Kidney (tissue), 14 donors: ENCODE data around the gene PPIL3. TPM values are rescaled to one million over a fixed set of nuclear protein-coding genes. Genes with fewer than 3 reads are reported as not detected.

Source experiments
- DNase-seq, 5 donors: peaks; one replicate each; pipeline ENCODE4 v3.0.0-alpha.2; 2013 to 2020
- FAIRE-seq: peaks from 2 replicates; lab custom pipeline; 2012; peaks lifted over from hg19 to GRCh38; lab: Jason Lieb, UNC
- H3K27ac ChIP-seq, 2 donors: one replicate each; pipeline ENCODE4 v1.7.0; 2013; ENCODE audit warnings: low read depth in 2 of 2, low read length in 2 of 2, inconsistent platforms in 1 of 2
- H3K27me3 ChIP-seq: one replicate; pipeline ENCODE4 v1.7.1; 2013; ENCODE audit warnings: low read length, inconsistent platforms; ENCODE audit not compliant: control insufficient read depth, insufficient read depth
- H3K36me3 ChIP-seq, 3 donors: one replicate each; pipeline versions ENCODE4 v1.7.0 to v1.7.1; 2013; ENCODE audit warnings: low read length in 3 of 3, control low read depth in 1 of 3, inconsistent platforms in 1 of 3; ENCODE audit not compliant: insufficient read depth in 3 of 3, control insufficient read depth in 2 of 3
- H3K4me1 ChIP-seq, 3 donors: one replicate each; pipeline versions ENCODE4 v1.7.0 to v1.7.1; 2013; ENCODE audit warnings: low read length in 3 of 3, inconsistent platforms in 1 of 3, low read depth in 1 of 3; ENCODE audit not compliant: control insufficient read depth in 2 of 3, insufficient read depth in 2 of 3
- H3K4me3 ChIP-seq, 3 donors: one replicate each; pipeline versions ENCODE4 v1.7.0 to v1.8.1; 2013; ENCODE audit warnings: low read length in 3 of 3, control low read depth in 1 of 3, inconsistent platforms in 1 of 3
- H3K9ac ChIP-seq, 3 donors: one replicate each; pipeline versions ENCODE4 v1.7.0 to v1.7.1; 2013; ENCODE audit warnings: low read length in 3 of 3, control low read depth in 1 of 3, inconsistent platforms in 1 of 3
- H3K9me3 ChIP-seq, 3 donors: one replicate each; pipeline versions ENCODE4 v1.7.0 to v1.7.1; 2013; ENCODE audit warnings: low read length in 3 of 3, control low read depth in 1 of 3, inconsistent platforms in 1 of 3; ENCODE audit not compliant: control insufficient read depth in 2 of 3, insufficient read depth in 1 of 3
- CTCF ChIP-seq: IDR thresholded peaks from 3 replicates; pipeline ENCODE4 v1.5.1; 2012; ENCODE audit warnings: mild to moderate bottlenecking, moderate library complexity, borderline replicate concordance; ENCODE audit not compliant: insufficient read depth; ENCODE audit errors: extremely low read depth
- intact Hi-C: fragments of 100-400 bp; cut with DNase I; formaldehyde crosslinking; loops from one replicate; pipeline ENCODE4 v1.11.1; 2022
- polyA plus RNA-seq: library from polyadenylated mRNA; stranded (reverse); fragments of 350-450 nt; fragmentation: Illumina TruSeq; extraction: RNeasy Lipid Tissue Mini Kit (QIAGEN cat#74804); gene quantifications from one replicate; pipeline ENCODE4 v1.2.3, GENCODE V29; 2014; ENCODE audit warnings: low read depth, low replicate concordance; ENCODE audit not compliant: insufficient read depth
- total RNA-seq: library from RNA; stranded (reverse); fragmentation: NEBNext Ultra II Directional; extraction: Animal tissue kit (Norgen Biotek cat#: 25700); gene quantifications from one replicate; pipeline ENCODE4 v1.2.1, GENCODE V29; 2021
- donor health status: control.
- donor health status: control.
- donor health status: control.
- donor health status: control.
- donor health status: control.
- donor health status: DM: yes; HTN: yes; CAD: no.
- donor health status: Normal renal cell carcinoma (clear cell type).

PPIL3 gene
- total and polyA plus RNA-seq, 2 donors from 2014 or later = 26.7 to 27.0 TPM

- DNase-seq = peak; percentile 96 to 99 (median 97)
- H3K9me3 ChIP-seq = no peaks in the 10 kb centered on the region
- peak within 1 kb of the TSS; percentile 100 for H3K27ac ChIP-seq
- no peaks in the 10 kb centered on the region for H3K27me3 ChIP-seq
- no peak for TF ChIP-seq CTCF
- peak within 1 kb of the TSS; percentile 90 to 100 (median 99) for H3K4me3 ChIP-seq
- peak within 1 kb of the TSS; percentile 100 for H3K9ac ChIP-seq
- H3K4me1 ChIP-seq = peaks cover 3 to 8% (median 4%) of the 10 kb centered on the region in 3 donors
- H3K36me3 ChIP-seq = peaks cover 0 to 21% (median 4%) of the 10 kb centered on the region in 3 donors
- no peak for FAIRE-seq
- intact Hi-C loops = no loop called here
Observed at GRCh38 chr2:200864176-200865034, 24.5 kb downstream of the PPIL3 start, which contains the start of gene CLK1. CLK1 (minus strand) TSS chr2:200864658; CDS start chr2:200861862, 2,796 bp downstream.

- Histone ChIP-seq H3K27ac (peak overlapping the region; percentile 100), H3K9ac (peak overlapping the region; percentile 100), H3K36me3 (peaks cover 5 to 27% (median 10%) of the 10 kb centered on the region in 3 donors), H3K4me1 (peaks cover 3 to 8% (median 4%) of the 10 kb centered on the region in 3 donors), H3K9me3 (no peaks in the 10 kb centered on the region), H3K4me3 (peak overlapping the region; percentile 90 to 100 (median 99)), H3K27me3 (no peaks in the 10 kb centered on the region)
- no peak for FAIRE-seq
- no peak for TF ChIP-seq CTCF
- intact Hi-C loops = no loop called here
- DNase-seq = peak in 4 of 5 donors; percentile 44 to 79 (median 68)
Observed at GRCh38 chr2:200863782-200864175, 25.1 kb downstream of the PPIL3 start.

GRCh38 chr2:200862532-200863000, 26.3 kb downstream of the PPIL3 start:
- Histone ChIP-seq H3K9ac (peak overlapping the region; percentile 100), H3K36me3 (peaks cover 15 to 40% (median 18%) of the 10 kb centered on the region in 3 donors), H3K4me3 (peak overlapping the region; percentile 90 to 100 (median 99)), H3K27ac (peak overlapping the region; percentile 100), H3K4me1 (peaks cover 3 to 11% (median 4%) of the 10 kb centered on the region in 3 donors), H3K9me3 (no peaks in the 10 kb centered on the region), H3K27me3 (no peaks in the 10 kb centered on the region)
- intact Hi-C loops = no loop called here
- no peak for FAIRE-seq
- no peak for TF ChIP-seq CTCF
- peak in 4 of 5 donors; percentile 45 to 87 (median 70) for DNase-seq
